Kidney epithelial cell (primary cell): Measurements from ENCODE around the gene EXT2. TPM values are rescaled to one million over a fixed set of nuclear protein-coding genes. Genes with fewer than 3 reads are reported as not detected.

ENCODE experiments used
- DNase-seq: peaks from one replicate; pipeline ENCODE4 v3.0.0-alpha.2; 2010; ENCODE audit warnings: low read depth
- H3K27me3 ChIP-seq: 2 replicates; pipeline ENCODE4 v1.6.0; 2011; ENCODE audit warnings: low read length; ENCODE audit not compliant: control insufficient read depth, insufficient read depth
- H3K36me3 ChIP-seq: 2 replicates; pipeline ENCODE4 v1.5.1; 2011; ENCODE audit warnings: low read length; ENCODE audit not compliant: control insufficient read depth, insufficient read depth
- H3K4me3 ChIP-seq: 2 replicates; pipeline ENCODE4 v1.5.1; 2011; ENCODE audit warnings: low read depth, mild to moderate bottlenecking, control low read depth, low read length
- CTCF ChIP-seq: IDR thresholded peaks from 2 replicates; pipeline ENCODE4 v1.5.1; 2011; ENCODE audit warnings: mild to moderate bottlenecking, moderate library complexity, low read length, control low read depth, inconsistent platforms; ENCODE audit not compliant: insufficient read depth, poor library complexity, severe bottlenecking
- total RNA-seq: library from RNA; depleted of rRNA; stranded (reverse); fragments of >200 nt; gene quantifications from 2 replicates; pipeline ENCODE4 v1.2.3, GENCODE V29; 2015

Gene EXT2
- total RNA-seq, 1 donor from 2014 or later, result 83.5 TPM

DNA sequence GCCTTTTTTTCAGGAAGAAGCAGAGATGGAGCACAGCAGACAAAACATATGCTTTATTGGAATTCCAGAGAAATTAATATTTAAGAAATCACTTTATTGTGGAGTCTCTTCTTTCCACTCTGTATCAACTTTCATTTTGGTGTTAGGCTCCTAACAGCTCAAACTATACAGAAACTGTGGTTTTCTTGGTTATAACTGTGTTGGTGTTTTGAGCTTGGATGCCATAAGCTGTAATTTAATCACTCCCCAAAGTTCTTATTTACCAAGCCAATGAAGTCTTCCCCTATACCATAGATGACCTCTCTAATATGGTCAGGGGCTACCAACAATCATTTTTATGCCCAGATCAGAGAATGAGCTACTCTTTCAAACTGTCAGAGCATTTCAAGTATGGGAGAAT lies 90.0 kb downstream of the EXT2 start:
- H3K4me3 ChIP-seq, result no peak overlapping the region
- H3K36me3 ChIP-seq, result no peaks in the 10 kb centered on the region
- DNase-seq, result no peak
- TF ChIP-seq CTCF, result no peak
- H3K27me3 ChIP-seq, result no peaks in the 10 kb centered on the region

- H3K4me3 ChIP-seq, result no peak overlapping the region
- H3K27me3 ChIP-seq, result no peaks in the 10 kb centered on the region
- H3K36me3 ChIP-seq, result no peaks in the 10 kb centered on the region
- no peak for DNase-seq
- TF ChIP-seq CTCF, result no peak
These were observed 90.9 kb downstream of the EXT2 start for GRCh38 chr11:44186321-44186930.

- H3K4me3 ChIP-seq, result no peak overlapping the region
- no peak for DNase-seq
- no peaks in the 10 kb centered on the region for H3K36me3 ChIP-seq
- no peaks in the 10 kb centered on the region for H3K27me3 ChIP-seq
- TF ChIP-seq CTCF, result no peak
These were observed 93.2 kb downstream of the EXT2 start for GRCh38 chr11:44188643-44189042.

DNA sequence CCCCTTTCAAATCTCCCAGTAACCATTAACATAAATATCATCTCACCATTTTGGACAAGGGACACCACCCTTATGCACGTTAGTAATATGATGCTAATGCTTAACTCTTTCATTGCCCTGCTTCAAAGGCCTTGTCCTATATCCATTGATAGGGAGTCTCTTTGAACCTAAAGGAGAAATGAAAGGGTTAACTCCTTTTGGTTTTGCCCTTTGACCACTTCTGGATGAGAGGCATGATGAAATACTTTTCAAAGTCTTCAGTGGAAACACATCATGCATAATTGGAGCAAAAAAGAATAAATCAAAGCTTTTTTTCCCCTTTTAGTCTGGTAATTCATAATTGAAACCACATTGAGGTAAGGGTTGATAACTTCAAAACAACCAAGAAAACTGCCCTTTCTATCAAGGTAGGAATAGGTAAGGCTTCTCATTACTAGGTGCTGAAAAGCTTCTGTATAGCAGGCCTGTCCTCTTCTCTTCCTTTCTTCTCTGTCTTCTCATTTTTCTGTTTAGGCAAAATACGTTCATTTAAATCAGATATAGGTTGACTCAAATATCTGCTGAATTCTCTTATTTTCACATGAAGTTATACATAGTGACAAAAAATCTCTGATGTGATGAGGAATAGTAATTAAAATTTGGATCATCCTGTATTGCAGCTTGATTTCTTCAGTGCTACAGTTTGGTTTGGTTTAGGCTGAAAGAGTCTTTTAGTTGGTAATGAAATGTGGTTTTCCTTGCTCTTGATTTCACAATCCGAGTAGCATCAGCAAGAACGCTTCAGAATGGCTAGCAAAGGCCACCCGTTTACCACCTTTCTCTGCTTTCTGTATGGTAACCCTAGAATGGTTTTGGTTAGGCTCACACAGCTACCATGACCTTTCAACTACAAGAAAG lies 94.8 kb downstream of the EXT2 start:
- no peaks in the 10 kb centered on the region for H3K36me3 ChIP-seq
- H3K4me3 ChIP-seq, result no peak overlapping the region
- no peaks in the 10 kb centered on the region for H3K27me3 ChIP-seq
- DNase-seq, result no peak
- no peak for TF ChIP-seq CTCF

DNA sequence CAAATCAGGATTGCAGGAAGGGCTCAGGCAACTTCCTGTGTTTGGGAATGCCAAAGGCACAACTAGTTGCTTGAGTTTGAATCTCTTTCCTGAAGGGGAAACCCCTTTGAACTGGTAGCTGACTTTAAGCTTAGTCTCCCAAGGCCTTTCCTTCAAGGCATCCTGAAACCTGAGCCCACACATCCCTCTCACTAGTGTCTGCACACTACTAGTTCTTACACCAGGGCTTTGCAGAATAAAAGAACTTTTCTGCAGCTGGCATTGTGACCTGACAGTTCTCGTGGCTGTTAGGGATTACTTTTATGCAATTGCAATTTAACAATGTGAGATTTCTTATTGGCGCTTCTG lies 95.4 kb downstream of the EXT2 start:
- H3K4me3 ChIP-seq, result no peak overlapping the region
- H3K36me3 ChIP-seq, result no peaks in the 10 kb centered on the region
- no peaks in the 10 kb centered on the region for H3K27me3 ChIP-seq
- DNase-seq, result no peak
- TF ChIP-seq CTCF, result no peak
